Activated CD4-positive, alpha-beta T cell treated with anti-CD3 and anti-CD28 coated beads, Interleukin-2, amount 50 U/mL, for 48 hours (primary cell): ENCODE data around the gene EIF4E2.
"Not testable (repeated sequence)": the region's sequence is repeated elsewhere in the genome, so short reads cannot be mapped to it uniquely, and the experiment has no call there.

Source experiments
- DNase-seq, 2 experiments: peaks; one replicate each; pipeline ENCODE4 v3.0.0-alpha.2; 2020

EIF4E2 gene

GRCh38 chr2:232570481-232570880 is 20.0 kb downstream of the EIF4E2 start:
- DNase-seq: not testable (repeated sequence)

GRCh38 chr2:232571026-232571474 is 20.6 kb downstream of the EIF4E2 start:
- no peak for DNase-seq

GRCh38 chr2:232573042-232573441 is 22.6 kb downstream of the EIF4E2 start:
- DNase-seq: no peak

GRCh38 chr2:232573771-232574435 is 23.4 kb downstream of the EIF4E2 start:
- no peak for DNase-seq

GRCh38 chr2:232574674-232575403 is 24.4 kb downstream of the EIF4E2 start:
- DNase-seq: no peak

DNA sequence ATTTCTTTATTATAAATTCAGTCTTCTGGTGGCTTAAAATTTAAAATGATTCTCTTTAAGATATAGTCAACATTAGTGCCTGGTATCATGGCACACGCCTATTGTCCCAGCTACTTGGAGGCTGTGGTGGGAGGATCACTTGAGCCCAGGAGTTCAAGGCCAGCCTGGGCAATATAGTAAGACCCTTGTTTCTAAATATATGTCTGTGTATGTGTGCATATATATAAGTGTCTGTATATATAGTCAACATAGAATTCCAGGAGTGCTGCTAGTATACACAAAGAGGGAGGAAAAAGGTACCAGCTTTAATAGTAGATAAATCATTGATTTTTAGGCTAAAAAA is 24.9 kb downstream of the EIF4E2 start:
- DNase-seq: no peak

- DNase-seq: no peak
These were observed 26.5 kb downstream of the EIF4E2 start for GRCh38 chr2:232576995-232577394.

- no peak for DNase-seq
These were observed 27.4 kb downstream of the EIF4E2 start for GRCh38 chr2:232577841-232578240.

DNA sequence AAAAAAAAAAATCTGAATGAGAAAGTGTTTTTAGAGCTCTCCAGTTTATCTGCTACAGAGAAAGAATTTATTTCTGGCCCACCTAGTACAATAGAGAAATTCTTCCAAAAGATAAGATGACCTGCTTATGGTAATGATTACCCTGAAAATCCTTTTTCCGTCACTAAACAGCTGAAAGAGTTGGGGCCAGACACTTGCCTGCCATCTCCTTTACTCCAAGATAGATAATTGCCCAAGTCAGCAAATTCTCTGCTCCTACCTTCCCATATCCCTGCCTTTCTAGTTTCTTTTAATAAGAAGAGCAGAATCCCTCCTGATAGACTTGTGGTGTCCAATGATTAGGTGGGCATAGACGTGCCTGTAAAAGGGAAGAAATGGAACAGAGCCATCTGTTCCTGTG is 28.1 kb downstream of the EIF4E2 start:
- no peak for DNase-seq

DNA sequence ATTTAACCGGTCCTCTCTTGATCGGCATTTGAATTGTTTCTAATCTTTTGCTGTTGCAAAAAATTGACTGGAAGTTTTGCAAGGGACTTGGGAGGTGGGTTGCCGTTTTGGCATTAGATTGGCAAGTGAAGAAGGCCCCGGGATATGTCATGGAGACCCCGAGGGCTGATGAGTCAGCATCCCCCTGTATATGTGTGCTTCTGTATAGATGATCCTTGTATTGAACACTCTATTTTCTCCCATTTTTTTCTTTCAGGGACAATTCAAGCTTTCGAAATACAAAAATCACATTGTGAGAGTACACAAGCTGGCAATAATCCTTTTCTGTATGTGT is 30.1 kb downstream of the EIF4E2 start:
- DNase-seq: no peak

DNA sequence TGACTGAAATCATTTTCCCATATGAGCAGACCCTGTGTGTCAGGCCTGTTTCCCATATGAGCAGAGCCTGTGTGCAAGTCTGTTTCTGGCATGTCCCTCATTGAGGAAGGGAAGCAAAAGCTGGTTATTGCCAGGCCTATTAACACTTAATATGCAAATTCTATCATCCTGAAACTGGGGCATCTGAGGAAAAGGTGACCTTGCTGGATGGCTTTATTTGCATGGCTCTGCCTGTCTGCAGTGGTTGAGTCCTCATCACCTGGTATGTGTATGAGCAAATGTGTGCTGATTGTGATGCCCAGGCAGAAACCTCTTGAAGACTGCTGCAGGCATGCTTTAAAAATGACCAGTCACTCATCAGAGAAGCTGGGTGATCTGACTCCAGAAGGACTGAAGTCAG is 31.2 kb downstream of the EIF4E2 start:
- DNase-seq: no peak

- DNase-seq: no peak
These were observed 33.7 kb downstream of the EIF4E2 start for GRCh38 chr2:232584238-232584637.

DNA sequence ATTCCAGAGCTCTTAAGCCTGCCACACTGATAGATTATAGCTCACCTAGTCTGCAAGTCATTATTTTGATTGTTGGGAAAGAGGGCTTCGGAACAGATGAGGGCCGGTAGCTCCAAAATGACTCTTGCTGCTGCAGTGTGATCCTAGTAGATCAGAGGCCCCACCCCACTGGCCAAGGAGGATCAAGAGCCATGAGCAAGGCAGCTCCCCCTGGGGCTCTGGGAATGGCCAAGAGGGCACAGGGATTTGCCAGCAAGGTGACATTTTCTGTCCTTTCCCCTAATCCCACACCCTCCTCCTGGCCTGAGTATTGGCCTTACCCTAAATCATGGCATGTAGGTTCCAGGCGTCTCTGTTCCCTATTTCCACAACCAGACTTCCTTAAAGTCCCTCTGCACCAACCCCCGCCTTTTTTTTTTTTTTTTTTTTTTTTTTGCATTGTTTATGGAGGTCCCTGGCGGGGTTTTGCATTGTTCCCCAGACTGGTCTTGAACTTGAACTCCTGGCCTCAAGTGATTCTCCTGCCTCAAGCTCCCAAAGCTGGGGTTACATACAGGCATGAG is 36.5 kb downstream of the EIF4E2 start:
- DNase-seq: no peak

GRCh38 chr2:232587512-232587911 is 37.0 kb downstream of the EIF4E2 start:
- no peak for DNase-seq

DNA sequence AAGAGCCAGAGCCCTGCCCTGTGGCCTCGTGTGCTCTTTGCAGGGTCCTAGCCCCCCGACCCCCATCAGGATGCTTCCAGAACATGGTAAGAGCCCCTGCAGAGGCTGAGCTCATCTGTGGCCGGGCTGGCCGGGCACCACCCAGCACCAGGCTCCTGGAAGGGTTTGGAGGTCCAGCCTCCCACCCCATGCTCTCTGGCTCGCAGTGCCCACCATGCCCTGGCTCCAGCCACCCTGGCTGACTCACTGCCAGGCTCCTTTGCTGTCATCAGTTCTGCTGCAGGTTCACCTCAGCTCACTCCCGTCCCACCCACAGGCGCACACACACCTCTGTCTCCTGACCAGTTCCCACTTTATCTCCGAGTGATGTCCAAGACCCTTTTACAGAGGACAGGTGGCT is 37.5 kb downstream of the EIF4E2 start:
- DNase-seq: no peak

GRCh38 chr2:232588680-232589585 is 38.4 kb downstream of the EIF4E2 start:
- no peak for DNase-seq

GRCh38 chr2:232592772-232593395 is 42.4 kb downstream of the EIF4E2 start:
- DNase-seq: no peak

DNA sequence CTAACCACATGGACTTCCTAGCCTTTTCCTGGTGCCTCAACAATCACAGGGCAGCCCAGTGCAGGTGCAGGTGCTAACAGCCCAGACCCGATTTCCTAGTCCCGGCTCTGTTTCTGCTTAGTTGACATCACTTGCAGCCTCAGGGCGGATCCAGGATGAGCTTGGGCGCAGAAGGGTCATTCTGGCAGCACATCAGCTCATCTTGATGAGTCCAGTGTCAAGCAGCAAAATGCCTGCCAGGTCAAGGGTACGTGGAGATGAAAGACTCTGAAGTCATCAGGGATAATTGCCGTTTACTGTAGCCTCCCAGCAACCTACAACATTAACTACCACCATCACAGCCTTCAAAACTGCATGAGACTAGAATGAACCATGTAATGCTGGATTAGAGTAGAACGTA is 43.5 kb downstream of the EIF4E2 start:
- no peak for DNase-seq

- no peak for DNase-seq
These were observed 47.0 kb downstream of the EIF4E2 start for GRCh38 chr2:232597362-232598079.

GRCh38 chr2:232598293-232598692 is 47.8 kb downstream of the EIF4E2 start:
- no peak for DNase-seq

DNA sequence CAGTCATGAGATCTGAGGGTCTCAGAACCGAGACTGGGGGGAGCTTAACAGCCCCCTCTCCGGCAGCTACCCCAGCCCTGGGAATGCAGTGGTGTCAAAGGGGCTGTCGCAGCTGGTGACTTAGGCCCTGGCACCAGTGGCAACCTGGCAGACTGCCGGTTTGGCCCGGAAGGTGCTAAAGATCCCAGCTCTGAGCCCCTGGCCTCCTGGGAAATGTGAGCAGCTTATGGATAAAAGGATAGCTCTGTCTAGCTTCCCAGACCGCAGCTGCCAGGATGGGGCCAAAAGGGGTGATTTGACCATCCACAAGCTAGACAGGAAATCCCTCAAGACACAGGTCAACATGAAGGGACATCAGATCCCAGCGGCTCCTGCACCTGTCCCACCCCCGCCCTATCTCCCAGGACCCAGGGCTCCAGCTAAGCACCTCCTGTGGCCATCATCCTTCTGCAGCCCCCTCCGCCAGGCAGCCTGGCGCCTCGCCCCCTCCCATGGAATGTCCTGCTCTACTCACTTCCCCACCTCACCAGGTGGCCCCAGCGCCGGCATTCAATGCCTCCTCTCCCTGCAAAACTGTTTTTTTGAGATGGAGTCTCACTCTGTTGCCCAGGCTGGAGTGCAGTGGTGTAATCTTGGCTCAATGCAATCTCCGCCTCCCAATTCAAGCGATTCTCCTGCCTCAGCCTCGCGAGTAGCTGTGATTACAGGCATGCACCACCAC is 49.7 kb downstream of the EIF4E2 start:
- no peak for DNase-seq

DNA sequence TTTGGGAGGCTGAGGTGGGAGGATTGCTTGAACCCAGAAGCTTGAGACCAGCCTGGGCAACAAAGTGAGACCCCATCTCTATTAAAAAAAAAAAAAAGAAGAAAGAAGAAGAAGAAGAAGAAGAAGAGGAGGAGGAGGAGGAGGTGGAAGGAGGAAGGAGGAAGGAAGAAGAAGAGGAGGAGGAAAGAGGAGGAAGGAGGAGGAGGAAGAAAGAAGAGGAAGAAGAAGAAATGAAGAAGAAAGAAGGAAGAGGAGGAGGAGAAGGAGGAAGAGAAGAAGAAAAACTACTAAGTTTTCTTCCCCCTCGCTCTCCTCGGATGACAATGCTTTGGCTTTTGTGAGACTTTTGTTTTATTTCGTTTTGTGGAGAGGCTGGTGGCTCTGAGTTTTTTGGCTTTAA is 52.8 kb downstream of the EIF4E2 start:
- no peak for DNase-seq
